ENCODE results near the gene C18orf63.

- TF ChIP-seq CTCF (conservative IDR thresholded peaks at IDR 0.05; ENCODE audit: low read depth in 2 of 2) = no peak
- TF ChIP-seq POLR2AphosphoS5 (IDR thresholded peaks at IDR 0.05; ENCODE audit: low read depth) = no peak
- TF ChIP-seq REST (IDR thresholded peaks at IDR 0.05; ENCODE audit: unreplicated experiment) = no peak
- TF ChIP-seq EZH2phosphoT487 (IDR thresholded peaks at IDR 0.05; ENCODE audit: unreplicated experiment) = no peak
- TF ChIP-seq EZH2 (IDR thresholded peaks at IDR 0.05; ENCODE audit: low read depth, unreplicated experiment) = no peak
- TF ChIP-seq NANOG (IDR thresholded peaks at IDR 0.05; ENCODE audit: borderline replicate concordance) = no peak
Observed at GRCh38 chr18:74382481-74383017, 66.9 kb downstream of the C18orf63 start.
